Fibroblast of skin of scalp (primary cell): ENCODE measurements around the gene GPD1.

Source experiments
- DNase-seq: peaks from one replicate; pipeline ENCODE4 v3.0.0-alpha.2; 2013

GPD1 gene

DNA sequence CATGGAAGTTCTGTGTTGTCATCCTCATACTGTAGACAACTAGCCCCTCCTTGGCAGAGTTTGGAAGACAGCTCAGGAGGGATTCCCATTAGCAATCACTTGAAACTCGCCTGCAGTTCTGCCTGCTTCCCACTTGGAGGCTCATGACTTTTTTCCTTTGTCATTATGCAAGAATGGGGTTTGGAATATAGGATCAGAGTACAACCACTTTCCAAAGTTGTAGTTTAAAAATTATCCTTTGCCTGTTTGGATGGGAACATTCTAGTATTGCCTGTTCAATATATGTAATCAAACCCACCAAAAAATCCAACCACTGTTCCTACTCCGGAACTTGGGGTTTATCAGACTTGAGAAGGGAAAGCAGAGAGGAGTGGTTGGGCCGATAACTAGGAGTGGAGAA is 2.1 kb upstream of the GPD1 start:
- peak; percentile 63 for DNase-seq

DNA sequence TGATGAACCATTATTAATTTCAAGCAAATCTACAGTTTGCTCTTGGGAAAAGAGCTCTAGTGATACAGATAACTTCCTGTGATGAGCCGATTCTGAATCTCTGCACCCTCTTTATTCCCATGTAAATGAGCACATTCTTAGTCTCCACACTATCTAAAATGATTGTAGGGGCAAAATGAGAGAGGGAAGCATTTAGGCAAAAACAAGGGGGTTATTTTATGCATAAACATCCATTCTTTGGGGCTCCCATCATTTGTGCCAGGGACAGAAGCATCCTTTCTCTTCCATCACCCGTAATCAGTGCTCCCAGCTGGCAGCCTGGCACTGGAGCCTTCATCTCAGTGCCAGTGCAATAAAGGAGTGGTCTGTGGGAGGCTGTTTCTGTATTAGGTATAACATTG is 1.7 kb upstream of the GPD1 start:
- no peak for DNase-seq

DNA sequence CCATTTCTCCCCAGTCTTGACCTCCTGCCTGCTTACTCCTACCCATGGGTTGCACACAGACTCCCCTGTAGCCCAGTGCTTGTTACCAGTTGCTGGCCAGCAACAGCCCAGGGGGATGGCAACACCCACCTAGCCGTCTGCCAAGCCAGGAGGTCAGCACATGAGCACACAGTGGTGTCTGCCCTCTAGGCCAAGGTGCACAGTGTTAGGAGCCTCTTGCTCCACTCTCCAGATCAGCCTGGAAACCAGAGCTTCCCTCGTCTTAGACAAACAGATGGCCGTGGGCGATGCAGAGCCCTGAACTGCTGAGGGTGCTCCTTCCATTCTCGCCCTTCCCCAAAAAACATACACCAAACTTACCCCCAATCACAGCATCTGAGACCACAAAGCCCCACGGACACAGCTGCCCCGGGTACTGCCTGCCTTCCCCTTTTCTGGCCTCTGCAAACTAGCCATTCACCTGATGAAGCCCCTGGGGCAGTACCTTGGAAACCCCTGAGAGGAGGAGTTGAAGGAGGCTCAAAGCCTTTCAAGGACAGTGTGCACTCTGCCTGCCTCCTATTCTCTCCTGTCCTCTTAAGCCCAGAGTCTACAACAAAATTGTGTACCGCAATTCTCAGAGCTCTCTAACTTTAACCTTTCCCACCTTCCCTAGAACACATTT is 1.0 kb upstream of the GPD1 start:
- no peak for DNase-seq

DNA sequence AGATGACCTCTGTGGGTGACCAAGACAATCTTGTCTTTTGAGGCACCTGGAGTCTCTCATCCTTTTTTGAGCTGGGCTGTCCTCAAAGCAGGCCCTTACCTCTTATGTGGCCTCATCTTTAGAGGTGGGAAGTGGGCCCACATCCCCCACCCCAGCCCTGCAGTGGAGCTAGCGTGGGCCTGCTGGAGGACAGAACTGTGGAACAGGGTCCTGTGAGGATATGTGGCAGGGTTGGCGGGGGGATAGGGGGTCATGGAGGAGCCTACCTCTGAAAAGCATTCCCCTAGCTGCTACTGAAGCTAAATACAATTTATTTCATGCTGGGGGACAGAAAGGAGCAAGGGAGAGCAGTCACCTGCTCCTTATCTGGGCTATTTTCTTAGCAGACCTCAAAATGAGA is 457 bp upstream of the GPD1 start:
- no peak for DNase-seq

DNA sequence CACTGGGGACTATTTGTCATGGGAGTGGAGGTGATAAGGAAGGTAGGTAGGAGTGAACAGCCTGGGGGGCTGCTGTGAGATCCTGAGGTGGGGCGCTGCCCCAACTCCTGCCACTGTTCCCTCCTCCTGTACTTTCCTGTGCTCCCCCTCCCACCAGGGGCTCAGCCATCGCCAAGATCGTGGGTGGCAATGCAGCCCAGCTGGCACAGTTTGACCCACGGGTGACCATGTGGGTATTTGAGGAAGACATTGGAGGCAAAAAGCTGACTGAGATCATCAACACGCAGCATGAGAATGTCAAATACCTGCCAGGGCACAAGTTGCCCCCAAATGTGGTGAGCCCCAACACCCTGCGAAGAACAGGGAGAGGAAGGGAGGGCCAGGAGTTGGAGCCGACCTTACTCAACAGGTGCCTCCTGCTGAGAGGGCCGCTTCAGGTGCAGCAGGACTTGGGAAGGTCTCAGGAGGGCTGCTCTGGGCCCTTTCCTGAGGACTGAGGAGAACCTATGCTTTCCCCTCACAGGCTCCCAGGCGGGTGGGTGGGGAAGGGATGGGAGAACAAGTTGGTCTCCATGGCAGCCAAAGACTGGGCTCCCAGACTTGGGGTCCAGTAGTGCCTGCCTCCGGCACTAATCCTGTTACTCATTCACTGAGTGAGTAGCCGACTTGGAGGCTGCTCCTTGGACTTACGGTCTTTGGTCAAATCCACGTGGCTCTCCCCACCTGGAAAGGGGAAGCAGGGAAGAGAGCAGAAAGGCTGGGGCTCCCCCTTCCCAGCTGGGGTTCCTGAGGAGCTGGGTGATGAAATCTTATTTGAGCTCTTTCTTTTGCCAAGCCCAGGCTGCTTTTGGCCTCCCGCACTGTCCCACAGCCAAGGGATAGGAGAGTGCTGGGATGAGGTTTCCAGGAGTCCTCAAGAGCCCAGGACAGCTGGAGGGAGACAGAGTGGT is 884 bp downstream of the GPD1 start:
- DNase-seq: no peak

DNA sequence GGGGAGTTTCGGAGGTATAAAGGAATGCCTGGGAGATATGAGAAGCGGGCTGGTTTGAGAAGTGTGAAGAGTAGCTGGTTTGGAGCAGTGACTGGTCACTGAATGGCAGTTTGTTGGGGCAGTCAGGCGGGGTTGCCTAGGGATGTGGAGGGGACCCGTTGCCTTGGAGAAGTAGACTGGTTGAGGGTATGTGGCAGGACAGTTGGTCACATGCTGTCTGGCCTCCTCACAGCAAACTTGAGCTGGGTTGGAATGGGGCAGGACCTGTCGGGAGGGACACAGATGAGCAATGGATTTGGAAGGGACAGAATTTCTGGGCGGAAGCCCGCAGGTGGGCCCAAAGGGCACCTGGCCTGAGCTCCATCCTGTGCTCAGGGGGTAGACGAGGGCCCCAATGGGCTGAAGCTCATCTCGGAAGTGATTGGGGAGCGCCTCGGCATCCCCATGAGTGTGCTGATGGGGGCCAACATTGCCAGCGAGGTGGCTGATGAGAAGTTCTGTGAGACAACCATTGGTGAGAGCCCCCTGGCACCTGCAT is 2.2 kb downstream of the GPD1 start:
- DNase-seq: no peak

DNA sequence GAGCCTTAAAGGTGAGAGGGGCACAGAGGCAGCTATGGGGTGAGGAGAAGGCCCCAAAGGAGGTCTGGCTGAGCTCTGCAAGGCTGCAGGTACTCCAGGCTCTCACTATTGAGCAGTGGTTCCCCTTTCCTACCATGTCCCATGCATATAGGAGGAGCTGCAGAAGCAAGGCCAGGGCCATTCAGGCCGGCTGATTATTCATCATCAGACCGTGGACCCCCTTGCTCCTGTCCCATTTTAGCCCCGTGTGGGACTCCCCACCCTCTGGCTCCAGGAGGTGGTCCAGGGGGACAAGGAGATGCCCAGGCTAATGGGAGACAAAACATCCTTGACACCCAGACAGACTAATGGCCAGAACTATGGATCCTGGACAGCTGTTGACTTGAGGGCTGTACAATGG is 3.1 kb downstream of the GPD1 start:
- no peak for DNase-seq

DNA sequence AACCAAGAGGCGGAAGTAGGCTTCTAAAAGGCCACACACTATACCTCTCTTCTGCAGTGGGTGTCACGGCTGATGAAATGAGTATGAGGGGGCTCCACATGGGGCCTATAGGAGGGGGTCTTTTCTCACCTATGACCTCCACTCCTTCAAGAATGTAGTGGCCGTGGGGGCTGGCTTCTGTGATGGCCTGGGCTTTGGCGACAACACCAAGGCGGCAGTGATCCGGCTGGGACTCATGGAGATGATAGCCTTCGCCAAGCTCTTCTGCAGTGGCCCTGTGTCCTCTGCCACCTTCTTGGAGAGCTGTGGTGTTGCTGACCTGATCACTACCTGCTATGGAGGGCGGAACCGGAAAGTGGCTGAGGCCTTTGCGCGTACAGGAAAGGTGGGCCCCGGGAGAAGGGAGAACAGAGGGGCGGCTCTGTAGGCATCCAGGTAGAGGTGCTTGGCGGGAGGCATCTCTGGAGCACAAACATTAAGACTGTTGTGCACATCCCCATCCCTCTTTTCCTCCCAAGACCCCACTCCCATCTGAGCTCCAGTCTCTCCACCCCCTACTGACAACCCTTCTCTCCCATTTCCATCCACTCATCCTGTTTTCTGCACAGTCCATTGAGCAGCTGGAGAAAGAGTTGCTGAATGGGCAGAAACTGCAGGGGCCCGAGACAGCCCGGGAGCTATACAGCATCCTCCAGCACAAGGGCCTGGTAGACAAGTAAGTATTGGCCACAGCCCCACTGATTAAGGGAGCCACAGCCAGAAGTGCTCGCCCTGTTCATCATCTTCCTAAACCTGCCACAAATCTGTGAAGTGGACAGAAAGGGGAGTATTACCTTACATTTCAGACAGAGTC is 3.8 kb downstream of the GPD1 start:
- DNase-seq: no peak

DNA sequence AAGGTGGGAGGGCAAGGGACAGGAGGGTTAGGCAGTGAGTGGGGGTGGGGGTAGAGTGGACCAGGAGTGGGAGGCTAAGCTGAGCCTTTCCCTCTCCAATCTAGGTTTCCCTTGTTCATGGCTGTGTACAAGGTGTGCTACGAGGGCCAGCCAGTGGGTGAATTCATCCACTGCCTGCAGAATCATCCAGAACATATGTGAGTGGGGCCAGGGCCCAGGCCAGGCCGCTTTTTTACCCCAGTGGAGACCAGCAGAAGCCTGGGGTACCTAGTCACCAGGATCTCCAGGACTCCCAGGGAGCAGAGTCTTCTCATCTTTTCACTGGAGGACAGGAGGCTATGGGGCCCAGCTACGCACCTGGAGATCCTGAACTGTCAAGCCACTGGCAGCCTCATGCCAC is 5.5 kb downstream of the GPD1 start:
- no peak for DNase-seq

DNA sequence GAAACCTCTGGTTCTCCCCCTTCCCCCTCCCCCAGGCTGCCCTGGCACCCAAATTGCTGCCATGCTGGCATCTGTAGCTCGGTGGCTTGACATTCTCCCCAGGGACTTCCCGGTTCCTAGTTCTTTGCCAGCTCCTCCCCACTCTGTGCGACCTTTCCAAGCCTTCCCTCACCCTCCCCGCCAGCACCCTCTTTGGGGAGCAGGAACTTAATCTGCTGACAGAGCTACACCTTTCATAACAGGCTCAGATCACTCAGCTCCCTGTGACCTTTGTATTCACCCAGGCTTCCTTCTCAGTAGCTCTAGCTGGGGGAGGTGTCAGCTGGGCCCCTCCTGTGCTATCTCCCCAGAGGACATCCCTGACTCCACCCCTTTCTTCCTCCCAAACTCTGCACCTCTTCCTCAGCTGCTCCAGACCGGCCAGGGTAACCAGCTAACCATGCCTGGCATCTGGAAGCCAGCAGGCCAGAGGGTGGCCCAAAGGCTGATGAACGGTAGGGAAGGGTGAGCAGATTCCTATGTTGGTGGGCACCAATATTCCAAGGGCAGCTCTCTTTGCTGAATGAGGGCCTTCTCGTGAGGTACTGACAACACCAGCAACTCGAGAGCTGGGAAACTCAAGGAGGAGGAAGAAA is 6.4 kb downstream of the GPD1 start:
- DNase-seq: peak; percentile 40

DNA sequence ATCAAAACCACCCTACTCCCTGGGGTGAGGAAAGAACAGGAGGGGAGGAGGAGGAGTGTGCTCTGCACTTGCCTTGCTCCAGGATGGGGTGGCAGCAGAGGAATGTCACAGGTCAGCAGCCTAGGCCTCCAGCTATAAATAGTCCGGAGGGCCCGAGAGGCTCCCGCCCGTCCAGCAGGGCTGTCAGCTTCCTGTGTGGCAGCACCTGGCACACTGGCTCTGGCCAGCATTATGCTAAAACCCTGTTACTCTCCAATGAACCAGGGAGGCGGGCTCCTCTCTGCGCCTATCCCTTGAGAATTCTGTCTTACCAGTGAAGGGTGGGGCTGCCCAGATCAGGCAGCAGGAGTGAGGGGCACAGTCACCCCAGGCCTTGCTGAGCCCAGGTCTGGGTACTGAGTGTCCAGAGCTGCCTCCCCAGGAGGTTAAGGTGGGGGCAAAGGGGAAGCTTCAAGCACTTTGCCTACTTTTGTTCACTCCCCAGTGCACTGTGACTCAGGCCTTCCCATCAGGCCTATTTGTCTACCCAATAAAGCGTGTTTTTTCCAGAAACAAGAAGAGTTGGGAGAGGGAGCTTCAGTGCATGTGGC is 7.0 kb downstream of the GPD1 start:
- DNase-seq: peak; percentile 27

DNA sequence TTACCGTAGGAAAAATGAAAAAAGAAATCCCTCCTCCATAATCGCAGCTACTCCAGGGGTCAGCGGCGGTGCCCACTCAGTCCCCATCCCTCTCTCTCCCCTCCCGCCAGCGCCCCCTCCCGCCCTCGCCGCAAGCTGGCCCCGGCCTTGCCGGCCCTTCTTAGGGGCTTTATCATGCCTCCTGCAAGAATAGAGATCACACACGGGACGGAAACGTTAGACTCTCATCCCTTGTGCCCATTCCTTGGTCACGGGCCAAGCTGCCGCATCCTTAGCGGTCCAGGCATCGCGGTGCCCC is 7.5 kb downstream of the GPD1 start:
- DNase-seq: no peak

DNA sequence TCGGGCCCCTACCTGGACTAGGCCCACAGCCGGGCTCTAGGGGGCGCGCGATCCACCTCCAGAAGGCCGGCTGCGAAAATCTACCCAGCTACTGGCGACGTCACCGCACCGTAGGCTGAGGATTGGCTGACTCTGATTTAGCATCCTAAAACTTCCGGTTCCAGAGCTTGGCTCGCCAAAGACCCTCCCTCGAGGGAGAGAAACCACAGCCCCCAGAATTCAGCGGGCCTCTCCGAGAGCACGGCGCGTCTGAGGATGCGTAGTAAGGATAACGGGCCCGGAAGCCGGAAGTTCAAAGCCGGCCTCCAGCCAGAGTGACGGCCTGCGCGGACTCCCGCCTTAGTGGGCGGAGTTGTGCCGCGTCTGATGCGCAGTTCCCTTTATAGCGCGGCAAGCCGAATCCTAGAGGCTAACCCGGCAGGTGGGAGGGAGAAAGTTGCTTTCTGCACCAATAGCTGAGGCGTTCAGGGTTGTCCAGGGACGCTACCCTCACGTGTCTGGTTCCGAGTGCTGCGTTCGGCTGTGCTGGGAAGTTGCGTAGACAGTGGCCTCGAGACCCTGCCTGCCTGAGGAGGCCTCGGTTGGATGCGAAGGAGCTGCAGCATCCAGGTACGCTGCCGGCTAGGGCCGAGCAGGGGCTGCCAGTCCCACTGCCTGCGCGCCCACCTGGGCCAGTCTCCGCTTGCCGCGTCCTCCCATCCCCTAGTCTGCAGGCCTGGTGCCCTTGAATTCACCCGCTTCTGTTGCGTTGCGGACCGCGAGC is 8.1 kb downstream of the GPD1 start, which contains the start of gene COX14:
Gene COX14 (plus strand): TSS at position 544 of the 763 bp plus-strand sequence. CDS start 7,808 bp downstream, outside the sequence.
- DNase-seq: peak; percentile 100

DNA sequence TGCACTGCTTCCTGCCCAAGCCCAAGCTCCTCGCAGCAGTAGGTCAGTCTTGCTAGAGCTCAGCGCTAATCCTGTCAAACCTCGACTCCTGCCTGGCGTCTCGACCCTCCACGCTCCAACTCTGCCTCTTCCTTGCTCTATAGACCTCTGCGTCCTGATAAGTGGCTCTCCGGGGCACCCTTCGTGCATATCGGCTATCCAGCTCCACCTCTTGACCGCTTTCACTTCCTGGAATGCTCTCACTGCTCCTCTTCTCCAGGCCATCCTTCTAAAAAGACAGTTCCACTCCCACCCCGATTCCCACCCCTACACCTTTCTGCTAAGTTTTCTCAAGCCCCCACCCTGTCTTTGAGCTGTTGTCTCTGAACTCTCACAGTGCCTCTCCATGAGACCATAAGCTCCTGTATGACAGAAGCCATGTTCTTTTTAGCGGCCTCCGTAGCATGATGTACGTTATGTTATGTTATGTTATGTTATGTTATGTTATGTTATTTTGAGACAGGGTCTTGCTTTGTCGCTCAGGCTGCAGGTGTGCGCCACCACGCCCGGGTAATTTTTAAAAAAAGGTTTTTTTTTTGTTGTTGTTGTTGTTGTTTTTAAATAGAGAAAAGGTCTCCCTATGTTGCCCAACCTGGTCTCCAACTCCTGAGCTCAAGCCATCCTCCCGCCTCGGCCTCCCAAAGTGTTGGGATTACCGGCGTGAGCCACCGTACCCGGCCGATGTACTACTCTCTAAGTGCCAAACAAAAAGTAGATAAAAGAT is 8.8 kb downstream of the GPD1 start:
- no peak for DNase-seq

DNA sequence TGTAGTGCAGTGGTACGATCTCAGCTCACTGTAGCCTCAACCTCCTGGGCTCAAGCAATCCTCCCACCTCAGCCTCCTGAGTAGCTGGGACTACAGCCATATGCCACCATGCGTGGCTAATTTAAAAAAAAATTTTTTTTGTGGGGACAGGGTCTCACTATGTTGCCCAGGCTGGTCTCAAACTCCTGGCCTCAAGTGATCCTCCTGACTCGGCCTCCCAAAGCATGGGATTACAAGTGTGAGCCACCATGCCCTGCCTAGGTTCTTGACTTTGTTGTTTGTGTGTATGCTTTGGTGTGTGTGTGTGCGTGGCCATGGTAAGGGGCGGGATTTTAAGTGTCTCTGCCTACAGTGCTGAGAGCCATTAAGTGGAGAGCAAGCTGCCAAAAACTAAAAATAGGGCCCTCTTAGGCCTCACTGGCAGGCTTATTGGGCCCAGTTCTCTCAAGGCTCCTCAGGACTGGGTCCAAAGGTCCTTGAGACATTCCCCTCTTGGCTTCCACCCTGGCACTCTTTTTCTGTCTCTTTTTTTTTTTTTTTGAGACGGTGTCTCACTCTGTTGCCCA is 13.3 kb downstream of the GPD1 start:
- no peak for DNase-seq

DNA sequence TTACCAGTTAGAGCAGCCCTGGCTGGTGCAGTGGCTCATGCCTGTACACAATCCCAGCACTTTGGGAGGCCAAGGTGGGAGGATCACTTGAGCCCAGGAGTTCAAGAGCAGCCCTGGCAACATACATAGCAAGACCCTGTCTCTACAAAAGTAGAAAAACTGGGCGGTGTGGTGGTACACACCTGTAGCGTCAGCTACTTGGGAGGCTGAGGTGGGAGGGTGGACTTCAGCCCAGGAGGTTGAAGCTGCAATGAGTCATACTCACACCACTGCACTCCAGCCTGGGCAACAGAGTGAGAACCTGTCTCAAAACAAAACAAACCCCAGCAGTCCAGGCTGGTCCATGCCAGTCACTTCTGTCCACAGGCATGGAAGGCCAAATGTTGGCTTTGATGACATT is 15.6 kb downstream of the GPD1 start:
- DNase-seq: no peak

DNA sequence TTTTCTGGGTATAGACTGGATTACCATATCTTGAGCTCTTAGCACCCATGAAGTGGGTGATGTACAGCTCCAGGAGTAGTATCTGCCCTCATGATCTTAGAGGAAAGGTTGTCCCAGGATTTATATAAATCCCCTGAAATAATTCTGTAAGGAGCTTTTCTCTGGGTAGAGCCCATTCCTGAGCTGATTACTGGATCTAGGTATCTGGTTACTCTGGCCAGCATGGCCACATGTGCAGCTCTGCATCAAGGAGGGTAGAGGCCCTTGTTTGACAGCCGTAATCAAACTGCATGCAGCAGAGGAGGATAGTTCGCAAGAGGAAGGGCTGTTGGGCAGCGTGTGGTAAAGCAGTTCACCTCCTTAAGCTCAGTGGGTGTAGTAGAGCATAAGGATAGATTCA is 16.7 kb downstream of the GPD1 start:
- DNase-seq: no peak

DNA sequence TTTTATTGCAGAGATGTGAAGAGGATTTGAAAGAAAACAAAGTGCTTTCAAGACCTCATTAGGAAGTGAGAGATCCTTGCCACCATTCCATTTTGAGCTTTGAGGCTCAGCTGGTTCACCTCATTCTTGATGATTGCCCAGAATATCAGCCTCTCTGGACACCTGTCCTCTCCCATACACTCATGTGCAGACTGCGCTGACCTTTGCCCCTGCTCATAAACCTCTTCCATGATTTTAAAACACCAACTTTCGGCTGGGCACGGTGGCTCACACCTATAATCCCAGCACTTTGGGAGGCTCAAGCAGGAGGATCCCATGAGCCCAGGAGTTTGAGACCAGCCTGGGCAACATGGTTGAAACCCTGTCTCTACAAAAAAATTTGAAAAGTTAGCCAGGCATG is 17.1 kb downstream of the GPD1 start:
- no peak for DNase-seq

DNA sequence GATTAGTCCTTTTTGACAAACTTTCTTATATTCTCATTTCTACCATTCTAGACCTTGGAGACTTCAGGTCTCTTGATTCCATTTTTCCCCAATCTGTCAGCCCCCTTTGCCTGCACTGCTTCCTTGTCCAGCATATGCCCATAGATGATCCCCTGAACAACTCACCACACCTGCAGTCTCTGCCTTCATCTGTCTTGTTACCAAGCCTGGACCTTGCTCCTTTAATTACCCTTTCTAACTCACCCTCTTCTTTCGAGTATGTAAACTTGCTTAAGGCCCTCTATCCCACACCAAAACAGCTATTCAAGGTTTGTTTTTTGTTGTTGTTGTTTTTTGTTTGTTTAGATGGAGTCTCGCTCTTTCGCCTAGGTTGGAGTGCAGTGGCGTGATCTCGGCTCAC is 17.8 kb downstream of the GPD1 start:
- DNase-seq: no peak

DNA sequence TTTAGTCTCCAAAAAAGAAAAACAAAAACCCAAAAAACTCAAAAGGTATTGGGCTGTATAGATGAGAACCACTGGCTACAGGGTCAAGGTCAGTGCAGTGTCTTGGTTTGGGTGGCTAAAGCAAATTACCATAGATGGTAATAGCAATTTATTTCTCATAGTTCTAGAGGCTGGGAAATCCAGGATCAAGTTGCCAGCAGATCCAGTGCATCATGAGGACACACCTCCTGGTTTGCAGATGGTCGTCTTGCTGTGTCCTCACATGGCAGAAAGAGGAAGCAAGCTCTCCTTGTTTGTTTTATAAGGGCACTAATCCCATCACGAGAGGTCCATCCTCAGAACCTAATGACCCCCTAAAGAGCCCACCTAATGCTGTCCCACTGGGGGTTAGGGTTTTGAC is 19.4 kb downstream of the GPD1 start:
- DNase-seq: no peak
